ENCODE data around the gene TFDP1.

The TFDP1 gene, protein sequence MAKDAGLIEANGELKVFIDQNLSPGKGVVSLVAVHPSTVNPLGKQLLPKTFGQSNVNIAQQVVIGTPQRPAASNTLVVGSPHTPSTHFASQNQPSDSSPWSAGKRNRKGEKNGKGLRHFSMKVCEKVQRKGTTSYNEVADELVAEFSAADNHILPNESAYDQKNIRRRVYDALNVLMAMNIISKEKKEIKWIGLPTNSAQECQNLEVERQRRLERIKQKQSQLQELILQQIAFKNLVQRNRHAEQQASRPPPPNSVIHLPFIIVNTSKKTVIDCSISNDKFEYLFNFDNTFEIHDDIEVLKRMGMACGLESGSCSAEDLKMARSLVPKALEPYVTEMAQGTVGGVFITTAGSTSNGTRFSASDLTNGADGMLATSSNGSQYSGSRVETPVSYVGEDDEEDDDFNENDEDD

DNA sequence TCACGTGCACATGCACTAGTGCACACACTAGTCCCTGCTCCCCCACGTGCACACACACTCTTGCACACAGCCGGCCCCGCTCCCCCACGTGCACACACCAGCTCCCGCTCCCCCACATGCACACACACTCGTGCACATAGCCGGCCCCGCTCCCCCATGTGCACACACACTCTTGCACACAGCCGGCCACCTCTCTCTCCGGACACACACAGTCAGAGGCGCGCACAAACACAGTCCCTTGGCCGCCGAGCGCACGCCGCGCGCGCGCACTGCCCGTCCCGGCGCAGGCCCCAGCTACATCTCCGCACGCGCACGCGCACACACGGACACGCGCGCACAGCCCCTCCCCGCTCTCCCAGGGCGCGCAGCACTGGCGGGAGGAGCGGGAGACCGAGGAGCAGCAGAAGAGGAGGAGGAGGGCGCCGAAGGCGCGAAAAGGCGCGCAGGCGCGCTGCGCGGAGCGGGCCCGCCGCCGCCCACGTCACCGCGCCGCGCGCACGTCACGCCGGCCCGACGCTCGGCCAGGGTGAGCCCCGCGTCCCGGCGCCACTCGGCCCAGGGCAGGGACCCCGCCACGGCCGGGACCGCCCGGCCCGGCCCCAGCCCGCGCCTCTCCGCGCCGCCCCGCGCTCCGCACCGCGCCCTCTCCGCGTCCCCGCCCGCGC, at the start of gene TFDP1:
TSS of gene TFDP1 (plus strand) at position 549 of the 665 bp plus-strand sequence. CDS start 1,085 bp downstream, outside the sequence.
- peak; percentile 58 for DNase-seq

DNA sequence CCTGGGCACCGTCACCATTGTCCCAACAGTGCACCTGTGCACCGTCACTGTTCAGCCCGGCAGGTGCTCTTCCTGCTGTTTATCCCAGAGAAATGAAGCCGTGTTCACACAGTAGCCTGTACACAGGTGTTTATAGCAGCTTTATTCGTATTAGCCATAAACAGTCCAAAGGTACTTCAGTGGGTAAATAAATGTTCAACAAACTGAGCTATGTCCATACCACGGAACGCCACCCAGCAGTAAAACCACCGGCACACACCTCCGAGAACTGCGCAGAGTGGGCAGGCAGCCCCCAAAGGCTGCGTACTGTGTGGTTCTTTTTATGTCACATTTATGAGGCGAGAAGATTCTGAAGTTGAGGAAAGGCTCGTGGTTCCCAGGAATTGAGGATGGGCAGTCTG, 49.2 kb upstream of the TFDP1 start:
- no peak for DNase-seq

DNA sequence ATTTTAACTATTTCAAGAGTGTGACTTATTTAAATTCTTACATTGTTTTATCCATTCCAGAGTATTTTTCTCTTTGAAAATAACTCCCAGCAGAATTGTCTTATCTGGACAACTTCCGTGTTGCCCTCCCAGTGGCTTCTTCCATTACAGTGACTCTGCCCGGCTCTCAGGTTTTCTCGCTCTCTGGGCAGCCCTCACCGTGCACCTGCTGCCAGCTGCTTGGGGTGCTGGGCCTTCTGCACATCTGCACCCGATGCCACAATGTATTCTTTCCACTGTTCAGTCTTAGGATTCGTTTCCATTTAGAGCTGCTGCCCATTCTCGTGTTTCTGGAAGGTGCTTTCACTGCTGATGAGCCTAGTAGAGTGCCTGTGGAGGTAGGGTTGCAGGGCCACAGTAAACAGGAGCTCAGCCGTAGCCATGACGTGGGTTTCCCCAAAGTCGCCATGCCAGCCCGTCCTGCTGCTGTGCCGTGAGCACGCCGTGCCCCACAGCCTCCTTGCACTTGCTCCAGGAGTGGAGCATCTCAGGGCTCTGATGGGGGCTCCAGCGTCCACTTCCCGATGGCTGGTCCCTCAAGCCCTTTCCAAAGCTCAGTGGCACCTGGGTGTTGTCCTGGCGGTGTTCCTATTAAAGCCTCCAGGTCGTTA, 48.0 kb upstream of the TFDP1 start:
- no peak for DNase-seq

DNA sequence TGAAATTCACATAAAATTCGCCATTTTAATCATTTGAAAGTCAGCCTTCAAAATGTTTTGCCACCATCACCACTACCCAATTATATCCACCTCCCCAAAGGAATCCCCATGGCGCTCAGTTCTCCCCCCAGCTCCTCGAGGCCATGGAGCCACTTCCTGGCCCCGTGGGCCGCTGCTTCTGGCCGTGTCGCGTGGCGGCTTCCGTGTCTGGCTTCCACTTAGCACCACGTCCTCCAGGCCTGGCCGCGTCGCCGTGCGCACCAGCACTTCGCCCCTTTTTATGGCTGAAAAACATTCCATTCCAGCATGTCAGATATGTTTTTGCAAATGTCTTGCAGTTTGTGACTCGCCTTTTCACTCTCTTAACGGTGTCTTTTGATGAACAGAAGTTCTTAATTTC, 47.3 kb upstream of the TFDP1 start:
- DNase-seq, result no peak

DNA sequence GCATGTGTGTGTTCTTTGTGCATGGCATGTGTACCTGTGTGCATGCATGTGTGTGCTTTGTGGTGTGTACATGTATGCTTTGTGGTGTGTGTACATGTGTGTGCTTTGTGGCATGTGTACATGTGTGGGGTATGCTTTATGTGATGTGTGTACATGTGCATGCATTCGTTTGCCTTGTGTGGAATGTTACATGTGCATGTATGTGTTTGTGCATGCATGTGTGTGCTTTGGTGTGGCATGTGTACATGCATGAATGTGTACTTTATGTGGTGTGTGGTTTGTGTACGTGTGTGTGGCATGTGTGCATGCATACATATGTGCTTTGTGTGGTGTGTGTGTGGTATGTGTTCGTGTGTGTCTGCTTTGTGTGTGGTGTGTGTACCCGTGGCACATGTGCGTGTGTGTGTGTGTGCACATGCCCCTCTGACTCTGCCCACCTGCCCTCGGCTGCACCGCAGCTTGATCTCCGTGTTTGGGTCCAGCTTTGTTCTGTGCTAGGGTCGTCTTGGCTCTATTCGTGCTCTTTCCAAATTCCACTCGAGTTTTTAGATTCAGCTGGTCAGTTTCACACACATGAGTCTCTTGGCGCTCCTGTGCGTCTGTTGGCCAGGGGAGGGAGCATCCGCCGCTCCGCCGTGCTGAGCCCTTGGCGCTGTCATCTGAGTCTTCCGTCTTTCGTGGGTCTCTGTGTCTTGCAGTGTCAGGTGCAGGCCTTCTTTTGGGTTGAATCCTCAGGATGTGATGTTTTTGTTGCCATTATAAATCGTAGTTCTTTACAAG, 46.5 kb upstream of the TFDP1 start:
- DNase-seq, result no peak

DNA sequence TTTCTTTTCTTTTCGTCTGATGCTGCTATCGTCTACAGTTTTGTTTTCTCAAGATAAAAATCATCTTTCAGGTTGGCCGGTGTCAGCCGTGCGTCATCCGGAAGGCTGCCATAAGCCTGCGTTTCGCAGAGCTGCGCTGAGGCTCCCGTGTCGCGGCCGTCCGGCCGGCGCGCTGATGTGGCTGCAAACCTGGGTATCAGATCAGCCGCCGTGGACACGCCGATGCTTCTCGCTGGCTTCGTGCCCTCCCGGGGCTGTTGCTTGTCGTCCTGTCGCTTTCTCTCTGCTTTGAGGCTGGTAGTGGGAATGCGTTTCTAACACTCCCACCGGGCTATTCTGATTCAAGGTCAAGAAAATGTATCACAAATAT, 45.9 kb upstream of the TFDP1 start:
- DNase-seq, result no peak

DNA sequence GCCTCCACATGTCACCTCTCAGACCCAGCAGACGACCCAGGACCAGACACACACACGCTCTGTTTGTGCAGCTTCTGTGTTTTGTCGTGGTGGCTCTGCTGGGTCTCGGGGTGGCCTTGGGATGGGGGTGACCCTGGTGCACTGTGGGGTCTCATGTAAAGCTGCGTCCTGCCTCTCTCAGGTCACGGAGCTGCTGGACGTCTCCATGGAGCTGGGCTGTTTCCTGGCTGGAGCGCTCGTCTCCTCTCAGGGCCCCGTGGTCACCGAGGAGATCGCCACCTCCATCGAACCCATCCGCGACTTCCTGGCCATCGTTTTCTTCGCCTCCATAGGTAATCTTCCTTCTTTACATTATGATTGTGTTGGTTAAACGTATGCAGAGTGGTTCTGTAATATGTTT, 45.4 kb upstream of the TFDP1 start:
- no peak for DNase-seq

DNA sequence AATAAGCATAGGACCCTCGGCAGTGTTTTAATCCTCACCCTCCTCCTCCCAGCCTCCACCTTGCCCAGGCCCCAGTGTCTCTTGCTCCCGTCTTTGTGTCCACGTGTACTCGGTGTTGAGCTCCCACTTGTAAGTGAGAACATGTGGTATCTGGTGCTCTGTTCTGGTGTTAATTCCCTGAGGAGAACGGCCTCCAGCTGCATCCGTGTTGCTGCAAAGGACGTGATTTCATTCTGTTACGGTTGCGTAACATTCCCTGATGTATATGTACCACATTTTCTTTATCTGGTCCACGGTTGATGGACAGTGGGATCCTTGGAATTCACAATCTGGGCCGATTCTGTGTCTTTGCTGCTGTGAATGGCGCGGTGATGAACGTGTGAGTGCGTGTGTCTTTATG, 44.7 kb upstream of the TFDP1 start:
- DNase-seq, result no peak

DNA sequence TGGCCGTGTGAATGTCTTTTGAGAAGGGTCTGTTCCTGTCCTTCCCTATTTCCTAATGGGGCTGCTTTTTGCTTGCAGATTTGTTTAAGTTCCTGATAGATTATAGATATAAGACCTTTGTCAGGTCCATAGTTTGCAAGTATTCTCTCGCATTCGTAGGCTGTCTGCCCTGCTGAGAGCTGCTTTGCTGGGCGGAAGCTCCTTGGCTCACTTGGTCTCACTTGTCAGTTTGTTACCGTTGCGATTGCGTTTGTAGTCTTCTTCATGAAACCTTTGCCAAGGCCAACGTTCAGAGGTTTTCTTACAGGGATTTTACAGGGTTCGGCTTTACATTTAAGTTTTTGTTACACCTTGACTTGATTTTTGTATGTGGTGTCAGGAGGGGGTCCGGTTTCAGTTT, 44.0 kb upstream of the TFDP1 start:
- DNase-seq, result no peak

DNA sequence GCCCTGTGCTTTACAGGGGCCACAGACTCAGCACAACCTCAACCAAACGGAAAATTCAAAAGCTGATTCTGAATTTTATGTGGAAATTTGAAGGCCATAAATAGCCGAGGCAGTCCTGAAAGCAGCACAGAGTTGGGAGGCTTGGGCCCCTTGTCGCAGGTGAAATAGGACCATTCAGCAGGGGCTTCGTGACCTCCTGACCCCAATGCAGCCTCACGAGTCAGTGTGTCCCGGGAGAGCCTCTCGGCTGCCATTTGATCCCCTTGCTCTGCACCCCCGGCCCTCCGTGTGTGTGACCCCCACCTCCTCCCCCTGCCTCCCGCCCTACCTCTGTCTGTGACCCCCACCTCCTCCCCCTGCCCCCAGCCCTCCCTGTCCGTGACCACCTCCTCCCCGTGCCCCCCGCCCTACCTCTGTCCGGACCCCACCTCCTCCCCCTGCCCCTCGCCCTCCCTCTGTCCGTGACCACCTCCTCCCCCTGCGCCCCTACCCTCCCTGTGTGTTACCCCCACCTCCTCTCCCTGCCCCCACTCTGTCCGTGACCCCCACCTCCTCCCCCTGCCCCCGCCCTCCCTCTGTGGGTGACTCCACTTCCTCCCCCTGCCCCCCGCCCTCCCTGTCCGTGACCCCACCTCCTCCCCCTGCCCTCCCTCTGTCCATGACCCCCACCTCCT, 41.7 kb upstream of the TFDP1 start:
- no peak for DNase-seq

DNA sequence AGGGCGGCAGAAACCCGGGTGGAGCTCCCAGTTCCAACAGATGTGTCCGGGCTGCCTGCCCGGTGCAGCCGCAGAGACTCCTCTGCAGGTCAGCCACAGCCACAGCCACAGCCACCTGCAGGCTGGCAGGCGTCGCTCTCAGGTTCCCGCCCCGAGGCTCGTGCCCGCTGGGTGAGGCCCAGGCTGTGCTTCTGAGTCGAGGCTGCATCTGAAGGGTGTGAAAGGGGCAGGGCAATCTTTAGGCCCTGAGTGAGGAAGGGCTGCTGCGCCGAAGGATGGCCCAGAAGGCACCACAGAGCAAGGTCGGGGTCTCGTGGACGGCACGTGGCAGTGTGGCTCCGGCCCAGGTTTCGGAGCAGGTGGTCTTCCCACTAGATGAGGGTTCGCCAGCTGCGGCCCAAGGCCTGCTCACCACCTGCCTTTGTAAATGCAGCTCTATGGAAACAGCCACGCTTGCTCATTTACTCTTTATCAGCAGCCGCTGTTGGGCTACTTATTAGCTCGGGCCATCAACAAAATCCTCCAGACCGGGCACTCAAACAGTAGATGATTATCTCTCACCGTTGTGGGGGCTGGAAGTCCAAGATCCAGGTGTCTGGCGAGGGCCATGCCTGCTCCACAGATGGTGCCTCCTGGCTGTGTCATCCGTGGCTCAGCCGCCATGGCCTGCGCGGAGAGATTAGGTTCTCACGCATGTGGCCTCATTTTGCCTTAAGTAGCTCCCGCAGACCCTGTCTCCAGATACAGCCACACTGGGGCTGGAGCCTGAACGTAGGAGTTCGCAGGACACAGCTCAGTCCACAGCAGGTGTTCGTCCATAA, 40.3 kb upstream of the TFDP1 start:
- no peak for DNase-seq

DNA sequence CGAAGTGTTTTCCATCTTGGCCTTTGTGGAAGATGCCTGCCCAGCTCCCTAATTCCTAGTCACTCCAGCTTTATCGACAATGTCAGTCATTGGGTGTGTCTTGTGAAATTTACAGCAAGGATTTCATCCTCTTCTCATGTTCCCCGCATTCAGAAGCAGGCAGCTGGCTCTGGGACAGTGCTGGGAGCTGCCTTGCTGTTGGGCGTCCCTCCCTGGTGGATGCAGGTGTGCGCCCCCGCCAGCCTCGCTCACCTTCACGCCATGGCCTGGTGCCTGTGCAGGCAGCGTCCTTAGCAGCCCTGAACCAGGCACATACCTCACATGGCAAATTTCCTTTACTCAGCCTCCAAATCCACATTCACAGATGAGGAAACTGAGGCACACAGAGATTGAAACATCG, 39.7 kb upstream of the TFDP1 start:
- no peak for DNase-seq

DNA sequence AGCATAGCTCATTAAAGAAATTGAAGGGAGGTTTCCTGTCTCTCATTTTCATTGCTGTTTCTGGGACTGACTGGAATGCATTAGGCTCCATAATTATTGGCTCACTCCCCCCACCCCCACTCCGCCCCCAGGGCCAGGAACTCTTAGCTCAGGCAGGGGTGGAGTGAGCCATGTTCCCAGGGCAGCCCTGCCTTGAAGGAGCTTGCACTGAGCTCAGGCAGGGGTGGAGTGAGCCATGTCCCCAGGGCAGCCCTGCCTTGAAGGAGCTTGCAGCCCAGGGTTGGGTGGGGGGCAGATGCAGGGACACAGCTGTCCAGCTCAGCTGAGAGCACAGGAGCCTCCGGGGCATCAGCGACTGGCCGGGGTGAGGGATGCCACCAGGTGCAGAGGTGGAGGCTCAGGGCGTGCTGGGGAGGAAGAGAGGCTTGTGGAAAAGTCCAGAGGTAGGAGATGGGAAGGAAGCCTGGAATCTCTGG, 39.1 kb upstream of the TFDP1 start:
- DNase-seq, result no peak

DNA sequence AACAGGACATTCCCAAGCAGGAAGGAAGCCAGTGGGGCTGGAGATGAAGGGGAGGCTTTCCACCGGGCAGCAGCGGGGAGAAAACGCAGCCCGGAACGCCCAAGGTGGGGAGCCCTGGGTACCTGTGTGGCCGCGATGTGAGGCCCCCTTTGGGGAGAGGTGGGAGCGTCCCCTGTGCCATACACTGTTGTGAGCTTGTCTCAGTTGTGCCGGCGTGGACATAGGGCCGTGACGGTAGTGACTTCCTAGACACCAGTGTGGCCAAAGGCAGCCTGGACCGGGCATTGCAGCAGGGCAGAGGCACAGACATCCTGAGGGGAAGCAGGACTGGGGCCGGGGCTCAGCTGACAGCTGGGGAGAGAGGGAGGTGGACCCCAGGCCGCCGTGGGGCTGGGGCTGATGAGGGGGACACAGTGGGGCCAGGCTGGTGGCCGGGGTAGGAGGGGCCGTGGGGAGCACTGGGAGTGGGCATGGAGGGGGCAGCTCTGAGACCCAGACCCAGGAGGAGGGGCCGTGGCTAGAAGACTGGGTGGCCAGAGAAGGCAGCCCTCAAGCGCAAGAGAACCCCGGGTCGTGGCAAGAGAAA, 38.5 kb upstream of the TFDP1 start:
- no peak for DNase-seq

DNA sequence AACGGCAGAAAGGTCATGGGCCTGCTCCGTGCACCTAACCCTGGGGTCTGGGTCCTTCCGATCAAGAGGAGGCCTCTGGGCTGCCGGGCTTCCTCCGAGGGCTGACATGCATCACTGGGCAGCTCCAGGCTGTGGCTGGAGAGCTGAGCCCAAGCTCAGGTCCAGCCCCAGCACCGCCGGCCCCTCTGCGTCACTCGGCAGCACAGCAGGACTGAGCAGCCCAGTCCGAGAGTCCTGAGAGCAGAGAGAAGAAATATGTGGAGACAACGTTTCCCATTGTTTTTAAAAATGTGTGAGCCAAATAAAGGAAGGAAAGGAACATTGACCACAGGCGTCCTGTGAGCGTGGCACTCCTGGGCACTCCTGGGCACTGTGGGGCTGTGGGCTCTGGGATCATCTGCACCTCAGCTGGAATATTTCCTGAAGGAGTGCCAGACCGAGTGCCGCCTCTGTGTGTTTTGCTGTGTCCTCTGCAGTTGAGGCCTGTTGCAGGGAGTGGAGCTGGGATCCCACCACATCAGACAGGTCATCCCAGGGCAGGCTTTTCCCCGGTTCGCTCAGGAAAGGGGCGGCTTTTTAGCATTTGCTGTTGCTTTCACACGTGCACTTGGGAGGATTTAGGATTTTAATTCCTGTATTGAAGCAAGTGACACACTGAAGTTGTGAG, 37.8 kb upstream of the TFDP1 start:
- DNase-seq, result no peak

DNA sequence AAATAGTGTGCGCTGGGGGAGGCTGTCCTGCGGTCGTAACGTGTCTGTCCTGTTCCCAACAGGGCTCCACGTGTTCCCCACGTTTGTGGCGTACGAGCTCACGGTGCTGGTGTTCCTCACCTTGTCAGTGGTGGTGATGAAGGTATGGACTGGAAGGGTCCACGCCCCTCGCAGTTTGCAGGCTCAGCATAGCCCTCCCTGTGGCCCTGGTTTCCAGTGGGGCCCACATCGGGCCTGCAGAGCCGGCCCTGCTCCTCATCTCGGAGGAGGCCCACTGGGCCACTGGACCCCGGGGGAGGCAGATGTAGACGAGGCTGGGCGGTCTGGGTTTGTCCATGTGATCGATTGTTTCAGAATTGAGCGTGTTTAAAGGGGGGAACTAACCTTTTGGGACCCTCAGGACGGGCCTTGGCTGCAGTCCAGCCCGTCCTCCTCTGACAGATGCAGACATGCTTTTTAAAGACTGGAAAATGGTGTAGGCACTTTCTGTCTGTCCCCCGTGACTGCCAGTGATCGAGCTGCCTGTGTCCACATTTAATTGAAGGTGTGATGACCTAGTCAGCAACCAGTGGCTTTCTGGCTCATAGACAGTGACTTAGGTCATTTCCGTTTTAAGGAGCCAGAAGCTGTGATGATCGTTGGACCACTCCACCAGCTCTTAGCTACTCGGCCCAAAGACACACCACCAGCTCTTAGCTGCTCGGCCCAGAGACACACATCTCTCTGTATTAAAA, 37.1 kb upstream of the TFDP1 start:
- DNase-seq, result no peak

DNA sequence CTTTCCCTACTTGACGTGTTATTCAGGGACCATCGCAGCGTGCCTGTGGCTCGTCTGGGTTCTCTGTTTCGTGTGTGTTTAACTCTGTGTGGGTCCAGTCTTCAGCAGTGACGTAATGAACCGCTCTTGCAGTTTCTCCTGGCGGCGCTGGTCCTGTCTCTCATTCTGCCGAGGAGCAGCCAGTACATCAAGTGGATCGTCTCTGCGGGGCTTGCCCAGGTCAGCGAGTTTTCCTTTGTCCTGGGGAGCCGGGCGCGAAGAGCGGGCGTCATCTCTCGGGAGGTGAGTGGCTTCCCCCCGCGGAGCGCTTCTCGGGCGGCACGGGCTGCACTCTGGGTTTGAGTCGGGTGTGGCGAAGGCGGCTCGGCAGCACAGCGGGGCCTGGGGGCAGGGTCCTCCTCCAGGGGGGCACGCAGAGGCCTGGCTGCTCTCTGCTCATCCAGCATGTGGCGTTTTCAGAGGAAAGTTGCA, 36.3 kb upstream of the TFDP1 start:
- DNase-seq, result no peak

DNA sequence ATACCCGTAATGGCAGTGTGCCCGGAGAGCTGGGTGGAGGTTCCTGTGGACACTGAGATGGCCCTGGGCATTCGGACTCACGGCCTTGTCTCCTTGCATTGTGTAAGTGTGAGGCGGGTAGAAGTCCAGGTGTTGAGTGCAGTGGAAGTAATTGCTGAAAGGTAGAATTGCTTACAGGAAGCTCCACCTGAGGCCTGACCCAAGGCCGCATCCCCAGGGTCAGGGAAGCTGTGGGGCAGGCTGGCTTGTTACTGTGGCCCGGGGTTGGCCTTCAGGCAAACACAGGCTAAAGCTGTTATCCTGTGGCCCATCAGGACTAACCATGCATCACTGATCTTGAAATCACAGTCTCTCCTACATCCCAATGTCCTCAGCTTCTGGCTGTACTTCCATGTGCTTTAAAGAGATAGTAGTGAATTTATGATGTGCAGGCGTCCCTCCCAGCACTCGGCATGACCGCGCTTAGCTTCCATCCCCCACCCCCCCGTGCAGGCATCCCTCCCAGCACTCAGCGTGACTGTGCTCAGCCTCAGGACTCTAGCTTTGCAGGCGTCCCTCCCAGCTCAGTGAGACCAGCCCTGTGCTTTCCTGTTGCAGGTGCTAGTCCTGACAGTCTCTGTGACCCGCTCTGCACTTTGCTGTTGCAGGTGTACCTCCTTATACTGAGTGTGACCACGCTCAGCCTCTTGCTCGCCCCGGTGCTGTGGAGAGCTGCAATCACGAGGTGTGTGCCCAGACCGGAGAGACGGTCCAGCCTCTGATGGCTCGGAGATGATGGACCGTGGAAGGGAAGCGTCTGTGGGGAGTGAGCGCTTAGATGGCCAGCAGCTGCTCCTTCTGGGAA, 35.6 kb upstream of the TFDP1 start:
- DNase-seq, result no peak

DNA sequence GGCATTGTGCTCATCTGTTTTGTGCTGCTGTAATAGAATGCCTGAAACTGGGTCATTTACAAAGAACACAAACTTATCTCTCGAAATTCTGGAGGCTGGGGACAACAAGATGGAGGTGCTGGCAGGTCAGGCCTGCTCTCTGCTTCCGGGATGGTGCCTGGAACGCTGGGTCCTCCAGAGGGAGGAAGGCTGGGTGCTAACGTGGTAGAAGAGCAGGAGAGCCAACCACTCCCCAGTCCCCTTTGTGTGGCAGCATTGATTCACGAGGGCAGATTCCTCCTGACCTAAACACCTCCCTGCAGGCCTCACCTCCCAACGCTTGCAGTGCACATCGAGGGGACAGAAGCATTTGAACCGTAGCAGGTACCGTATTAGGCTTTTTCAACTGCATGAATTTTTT, 34.1 kb upstream of the TFDP1 start:
- no peak for DNase-seq

Data from NCI-H2029 (cell line).